PFSK-1 (cell line): ENCODE results near the gene FREM1.

Source experiments
- FOXP2 ChIP-seq: optimal IDR thresholded peaks from 2 replicates; pipeline ENCODE3; 2011; ENCODE audit warnings: borderline replicate concordance, control low read depth, inconsistent platforms; ENCODE audit not compliant: insufficient read depth; ENCODE audit errors: extremely low read length, extremely low read depth
- POLR2AphosphoS5 ChIP-seq: IDR thresholded peaks from 2 replicates; pipeline ENCODE4 v1.6.1; 2012; ENCODE audit warnings: low read depth, mild to moderate bottlenecking, control low read depth, low read length, moderate library complexity
- SIN3A ChIP-seq: IDR thresholded peaks from 2 replicates; pipeline ENCODE4 v1.6.1; 2012; ENCODE audit warnings: mild to moderate bottlenecking, low read length, moderate library complexity, borderline replicate concordance; ENCODE audit not compliant: insufficient read depth
- TAF1 ChIP-seq: IDR thresholded peaks from 2 replicates; pipeline ENCODE4 v1.6.1; 2012; ENCODE audit warnings: low read length, control low read depth, borderline replicate concordance; ENCODE audit not compliant: insufficient read depth
- TF ChIP-seq, protein P1 (sequence below), 2 experiments: IDR thresholded peaks; 2 replicates each; pipeline versions ENCODE4 v1.6.1 to v1.8.0; 2011 to 2012; ENCODE audit warnings: low read depth in 2 of 2, low read length in 2 of 2, control low read depth in 1 of 2, inconsistent platforms in 1 of 2, mild to moderate bottlenecking in 1 of 2, moderate library complexity in 1 of 2; ENCODE audit not compliant: insufficient read depth in 1 of 2

FREM1 gene

DNA sequence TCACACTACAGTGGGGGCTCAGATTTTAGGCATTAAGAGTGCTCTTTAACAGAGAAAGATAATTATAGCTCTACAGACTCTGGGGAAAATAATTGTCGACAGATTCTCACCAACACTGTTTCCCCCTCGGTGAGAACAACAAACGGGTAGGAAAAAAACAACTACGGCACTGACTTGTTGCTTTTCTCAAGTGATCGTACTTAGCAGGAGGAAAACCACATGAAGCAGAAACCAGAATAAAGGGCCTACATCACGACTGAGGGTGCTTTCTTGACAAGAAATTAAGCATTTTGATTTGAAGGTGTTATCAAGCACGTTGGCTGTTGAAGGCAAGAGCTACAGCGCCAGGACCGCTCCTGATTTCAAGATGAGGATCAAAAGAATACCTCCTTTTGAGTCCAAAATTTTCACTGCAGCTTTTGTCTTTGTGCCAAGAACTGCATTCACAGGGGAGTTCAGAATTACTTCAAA, 160.5 kb downstream of the FREM1 start:
- TF ChIP-seq POLR2AphosphoS5 (no peak), FOXP2 (no peak), TAF1 (no peak), SIN3A (no peak)
- TF ChIP-seq, protein P1, sequence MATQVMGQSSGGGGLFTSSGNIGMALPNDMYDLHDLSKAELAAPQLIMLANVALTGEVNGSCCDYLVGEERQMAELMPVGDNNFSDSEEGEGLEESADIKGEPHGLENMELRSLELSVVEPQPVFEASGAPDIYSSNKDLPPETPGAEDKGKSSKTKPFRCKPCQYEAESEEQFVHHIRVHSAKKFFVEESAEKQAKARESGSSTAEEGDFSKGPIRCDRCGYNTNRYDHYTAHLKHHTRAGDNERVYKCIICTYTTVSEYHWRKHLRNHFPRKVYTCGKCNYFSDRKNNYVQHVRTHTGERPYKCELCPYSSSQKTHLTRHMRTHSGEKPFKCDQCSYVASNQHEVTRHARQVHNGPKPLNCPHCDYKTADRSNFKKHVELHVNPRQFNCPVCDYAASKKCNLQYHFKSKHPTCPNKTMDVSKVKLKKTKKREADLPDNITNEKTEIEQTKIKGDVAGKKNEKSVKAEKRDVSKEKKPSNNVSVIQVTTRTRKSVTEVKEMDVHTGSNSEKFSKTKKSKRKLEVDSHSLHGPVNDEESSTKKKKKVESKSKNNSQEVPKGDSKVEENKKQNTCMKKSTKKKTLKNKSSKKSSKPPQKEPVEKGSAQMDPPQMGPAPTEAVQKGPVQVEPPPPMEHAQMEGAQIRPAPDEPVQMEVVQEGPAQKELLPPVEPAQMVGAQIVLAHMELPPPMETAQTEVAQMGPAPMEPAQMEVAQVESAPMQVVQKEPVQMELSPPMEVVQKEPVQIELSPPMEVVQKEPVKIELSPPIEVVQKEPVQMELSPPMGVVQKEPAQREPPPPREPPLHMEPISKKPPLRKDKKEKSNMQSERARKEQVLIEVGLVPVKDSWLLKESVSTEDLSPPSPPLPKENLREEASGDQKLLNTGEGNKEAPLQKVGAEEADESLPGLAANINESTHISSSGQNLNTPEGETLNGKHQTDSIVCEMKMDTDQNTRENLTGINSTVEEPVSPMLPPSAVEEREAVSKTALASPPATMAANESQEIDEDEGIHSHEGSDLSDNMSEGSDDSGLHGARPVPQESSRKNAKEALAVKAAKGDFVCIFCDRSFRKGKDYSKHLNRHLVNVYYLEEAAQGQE (IDR thresholded peaks at IDR 0.05; ENCODE audit: insufficient read depth in 1 of 2, low read depth in 2 of 2, low read length in 2 of 2) = no peak

DNA sequence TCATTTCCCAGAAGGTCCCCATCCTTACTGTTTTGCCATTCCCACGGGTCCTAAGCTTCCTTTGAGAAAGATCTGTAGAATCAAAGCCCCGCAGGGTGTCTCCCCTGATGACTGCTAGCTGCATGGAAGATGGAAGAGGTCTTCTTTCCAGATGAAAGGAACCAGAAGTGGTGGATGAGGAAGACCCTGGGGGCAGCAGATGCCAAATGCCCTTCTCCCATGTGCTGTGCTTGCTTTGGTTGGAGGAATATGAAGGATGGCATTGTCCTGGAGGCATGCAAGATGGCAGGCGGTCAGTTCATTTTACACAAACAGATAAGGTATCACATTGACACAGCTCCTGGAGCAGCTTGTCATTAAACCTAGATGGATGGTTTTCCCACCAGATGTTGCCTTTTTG, 161.9 kb downstream of the FREM1 start:
- TF ChIP-seq, protein P1 (IDR thresholded peaks at IDR 0.05; ENCODE audit: insufficient read depth in 1 of 2, low read depth in 2 of 2, low read length in 2 of 2) = no peak
- TF ChIP-seq TAF1 (no peak), POLR2AphosphoS5 (no peak), FOXP2 (no peak), SIN3A (no peak)

DNA sequence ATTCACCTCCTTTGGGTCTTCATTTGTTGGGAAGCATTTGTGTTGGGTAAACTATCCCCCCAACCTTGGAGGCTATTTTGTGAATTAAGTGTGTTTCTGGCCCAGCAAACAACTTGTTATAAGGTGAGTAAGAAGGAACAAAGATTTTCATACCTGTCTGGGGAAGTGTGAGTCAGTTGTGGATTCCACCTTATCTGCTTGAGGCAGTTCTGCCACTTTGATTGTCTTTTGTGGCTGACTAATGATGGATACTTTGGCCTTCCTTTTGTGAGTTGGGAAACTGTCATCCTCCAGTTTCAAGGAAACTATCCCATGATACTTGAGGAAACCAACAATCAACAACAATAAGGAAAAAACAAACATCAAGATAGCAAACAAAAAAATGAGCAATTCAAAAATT, 163.1 kb downstream of the FREM1 start:
- TF ChIP-seq POLR2AphosphoS5 (no peak), TAF1 (no peak), FOXP2 (no peak), SIN3A (no peak)
- TF ChIP-seq, protein P1 (IDR thresholded peaks at IDR 0.05; ENCODE audit: insufficient read depth in 1 of 2, low read depth in 2 of 2, low read length in 2 of 2) = no peak

DNA sequence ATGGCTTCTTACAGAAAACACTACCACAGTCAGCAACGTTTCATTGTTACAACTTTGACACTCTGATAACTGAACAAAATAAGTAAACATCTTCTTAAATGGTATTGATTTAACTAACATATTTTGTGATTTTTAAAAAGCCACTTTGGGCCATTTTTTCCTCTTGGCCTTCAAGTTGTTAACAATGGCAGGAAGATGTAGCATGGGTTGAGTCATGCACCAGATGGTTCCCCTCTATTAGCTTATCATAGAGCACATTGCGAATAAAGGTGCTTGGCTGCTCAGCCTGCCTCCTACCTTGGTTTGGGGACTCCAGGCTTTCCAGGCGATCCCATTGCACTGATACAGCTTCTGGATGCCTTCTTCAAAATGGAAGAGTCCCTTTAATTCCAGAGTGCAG, 163.6 kb downstream of the FREM1 start:
- TF ChIP-seq POLR2AphosphoS5 (no peak), FOXP2 (no peak), SIN3A (no peak), TAF1 (no peak)
- TF ChIP-seq, protein P1 (IDR thresholded peaks at IDR 0.05; ENCODE audit: insufficient read depth in 1 of 2, low read depth in 2 of 2, low read length in 2 of 2) = no peak

DNA sequence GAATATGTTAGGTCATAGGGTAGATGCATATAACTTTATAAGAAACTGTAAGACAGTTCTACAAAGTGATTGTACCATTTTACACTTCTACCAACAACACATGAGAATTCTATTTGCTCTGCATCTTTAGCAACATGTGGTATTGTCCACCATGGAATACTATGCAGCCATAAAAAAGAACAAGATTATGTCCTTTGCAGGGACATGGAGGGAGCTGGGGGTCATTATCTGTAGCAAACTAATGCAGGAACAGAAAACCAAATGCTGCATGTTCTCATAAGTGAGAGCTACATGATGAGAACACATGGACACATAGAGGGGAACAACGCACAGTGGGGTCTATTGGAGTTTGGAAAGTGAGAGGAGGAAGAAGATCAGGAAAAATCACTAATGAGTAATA, 165.5 kb downstream of the FREM1 start:
- TF ChIP-seq SIN3A (no peak), FOXP2 (no peak), TAF1 (no peak), POLR2AphosphoS5 (no peak)
- TF ChIP-seq, protein P1 (IDR thresholded peaks at IDR 0.05; ENCODE audit: insufficient read depth in 1 of 2, low read depth in 2 of 2, low read length in 2 of 2) = no peak
